SK-N-DZ (cell line): Measurements from ENCODE around the gene SLC41A2.
"Not testable (repeated sequence)": the region's sequence is repeated elsewhere in the genome, so short reads cannot be mapped to it uniquely, and the experiment has no call there.

ENCODE experiments used
- DNase-seq: peaks from one replicate; pipeline ENCODE4 v3.0.0-alpha.2; 2015; ENCODE audit warnings: low spot score

SLC41A2 gene

GRCh38 chr12:104964167-104964855 is 6.2 kb upstream of the SLC41A2 start:
- DNase-seq: no peak

- no peak for DNase-seq
Measured at GRCh38 chr12:104963757-104964156, 5.7 kb upstream of the SLC41A2 start.

- DNase-seq: no peak
Measured at GRCh38 chr12:104960464-104960863, 2.4 kb upstream of the SLC41A2 start.

- no peak for DNase-seq
Measured at GRCh38 chr12:104959335-104959841, 1.3 kb upstream of the SLC41A2 start.

- DNase-seq: no peak
Measured at GRCh38 chr12:104958805-104959334, 780 bp upstream of the SLC41A2 start.

- peak; percentile 32 for DNase-seq
Measured at GRCh38 chr12:104957719-104958000, 430 bp downstream of the SLC41A2 start.

GRCh38 chr12:104956870-104957718 is 996 bp downstream of the SLC41A2 start:
- DNase-seq: no peak

GRCh38 chr12:104955703-104956102 is 2.4 kb downstream of the SLC41A2 start:
- DNase-seq: no peak

GRCh38 chr12:104953323-104953722 is 4.8 kb downstream of the SLC41A2 start:
- no peak for DNase-seq

- DNase-seq: no peak
Measured at GRCh38 chr12:104952816-104953215, 5.3 kb downstream of the SLC41A2 start.

GRCh38 chr12:104951759-104952509 is 6.2 kb downstream of the SLC41A2 start:
- no peak for DNase-seq

- DNase-seq: not testable (repeated sequence)
Measured at GRCh38 chr12:104948716-104949115, 9.4 kb downstream of the SLC41A2 start.

- no peak for DNase-seq
Measured at GRCh38 chr12:104944252-104944651, 13.8 kb downstream of the SLC41A2 start.

GRCh38 chr12:104943401-104943800 is 14.7 kb downstream of the SLC41A2 start:
- DNase-seq: not testable (repeated sequence)

GRCh38 chr12:104942075-104942474 is 16.0 kb downstream of the SLC41A2 start:
- no peak for DNase-seq

GRCh38 chr12:104941454-104941853 is 16.6 kb downstream of the SLC41A2 start:
- no peak for DNase-seq

GRCh38 chr12:104939089-104939488 is 19.0 kb downstream of the SLC41A2 start:
- DNase-seq: no peak

GRCh38 chr12:104938371-104938770 is 19.7 kb downstream of the SLC41A2 start:
- DNase-seq: no peak

- no peak for DNase-seq
Measured at GRCh38 chr12:104935886-104936285, 22.2 kb downstream of the SLC41A2 start.

- no peak for DNase-seq
Measured at GRCh38 chr12:104933778-104934177, 24.3 kb downstream of the SLC41A2 start.

- no peak for DNase-seq
Measured at GRCh38 chr12:104933128-104933527, 25.0 kb downstream of the SLC41A2 start.
